Natural killer cell (primary cell): ENCODE data around the gene SKIL. TPM values are rescaled to one million over a fixed set of nuclear protein-coding genes. Genes with fewer than 3 reads are reported as not detected.

ENCODE experiments used
- ATAC-seq, 3 donors: fragments of 150-1000 bp in 2 of 3; fragments of 200-7000 bp in 1 of 3; cut with Tn5 transposase; 1 replicate in 1 of 3; 2 replicates in 2 of 3; pipeline ENCODE4 v1.10.0; 2021; ENCODE audit warnings: mild to moderate bottlenecking in 2 of 3, moderate library complexity in 2 of 3
- DNase-seq, 2 donors: peaks; one replicate each; pipeline versions ENCODE4 v3.0.0 to v3.0.0-alpha.2; 2013 to 2021; ENCODE audit warnings: mixed read lengths in 1 of 2
- H3K27ac ChIP-seq: one replicate; pipeline ENCODE4 v1.5.1; 2013; ENCODE audit warnings: mild to moderate bottlenecking, low read length
- H3K27me3 ChIP-seq: one replicate; pipeline ENCODE4 v1.6.1; 2013; ENCODE audit warnings: low read length; ENCODE audit not compliant: control insufficient read depth, insufficient read depth
- H3K36me3 ChIP-seq: one replicate; pipeline ENCODE4 v1.6.1; 2013; ENCODE audit warnings: low read length; ENCODE audit not compliant: control insufficient read depth, insufficient read depth
- H3K4me1 ChIP-seq: one replicate; pipeline ENCODE4 v1.6.1; 2013; ENCODE audit warnings: low read length; ENCODE audit not compliant: control insufficient read depth, insufficient read depth
- H3K4me3 ChIP-seq: one replicate; pipeline ENCODE4 v1.5.1; 2013; ENCODE audit warnings: low read length
- H3K9me3 ChIP-seq: one replicate; pipeline ENCODE4 v1.6.1; 2013; ENCODE audit warnings: low read length; ENCODE audit not compliant: control insufficient read depth, insufficient read depth
- H3K27ac Mint-ChIP-seq, 2 donors: one replicate each; pipeline ENCODE4 v1.8.0; 2022; ENCODE audit warnings: mild to moderate bottlenecking in 2 of 2, mixed read lengths in 2 of 2, moderate library complexity in 1 of 2
- H3K27me3 Mint-ChIP-seq, 2 donors: one replicate each; pipeline ENCODE4 v1.8.0; 2022; ENCODE audit warnings: low read depth in 2 of 2, mixed read lengths in 2 of 2
- H3K36me3 Mint-ChIP-seq: one replicate; pipeline ENCODE4 v1.8.0; 2022; ENCODE audit warnings: mixed read lengths
- H3K4me1 Mint-ChIP-seq, 2 donors: one replicate each; pipeline ENCODE4 v1.8.0; 2022; ENCODE audit warnings: mixed read lengths in 2 of 2
- H3K4me3 Mint-ChIP-seq: one replicate; pipeline ENCODE4 v1.8.0; 2022; ENCODE audit warnings: mild to moderate bottlenecking, moderate library complexity, mixed read lengths
- H3K9me3 Mint-ChIP-seq, 2 donors: one replicate each; pipeline ENCODE4 v1.8.0; 2022; ENCODE audit warnings: mixed read lengths in 2 of 2
- CTCF ChIP-seq: fragments of 200-600 bp; IDR thresholded peaks from one replicate; pipeline ENCODE4 v1.8.0; 2022; ENCODE audit warnings: antibody characterized with exemption
- intact Hi-C: fragments of 100-400 bp; cut with micrococcal nuclease; formaldehyde crosslinking; loops from one replicate; pipeline ENCODE4 v1.14.2; 2022
- total RNA-seq, 4 donors: library from RNA; stranded (reverse); fragments of 120-200 nt in 1 of 4; gene quantifications; one replicate each; pipeline versions ENCODE4 v1.2.3 to v1.2.4, GENCODE V29; 2013 to 2022

Gene SKIL
- total RNA-seq, 3 donors from 2014 or later (not counting 1 experiment from before 2014, with no cell fraction given), result 85.5 to 156 (median 96.3) TPM

DNA sequence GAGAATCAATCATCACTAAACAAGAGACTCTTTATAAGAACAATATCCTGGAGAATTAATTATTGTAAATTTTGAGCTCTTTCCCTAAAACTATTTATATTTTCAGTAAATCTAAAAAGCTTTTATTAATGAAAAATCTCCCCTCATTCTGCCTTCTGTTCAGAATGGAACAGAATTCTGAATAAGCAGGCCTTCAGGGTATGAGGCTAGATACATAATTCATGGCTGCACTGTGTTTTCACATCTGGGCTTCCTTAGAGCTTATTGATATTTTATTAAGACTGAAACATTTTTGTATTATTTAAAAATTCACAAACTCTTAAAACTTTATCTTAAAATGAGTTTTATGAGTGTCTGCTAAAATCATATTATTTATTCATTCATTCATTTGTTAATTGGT is 85.9 kb downstream of the SKIL start:
- intact Hi-C loops, result no loop called here
- no peaks in the 10 kb centered on the region for H3K4me1 ChIP-seq
- Mint-ChIP-seq H3K36me3 (no peaks in the 10 kb centered on the region), H3K4me1 (no peaks in the 10 kb centered on the region), H3K4me3 (no peak overlapping the region), H3K9me3 (no peaks in the 10 kb centered on the region), H3K27me3 (peaks cover 7 to 22% of the 10 kb centered on the region in 2 donors), H3K27ac (no peak overlapping the region)
- TF ChIP-seq CTCF, result no peak
- H3K36me3 ChIP-seq, result no peaks in the 10 kb centered on the region
- DNase-seq (no peak), ATAC-seq (no peak)
- H3K27ac ChIP-seq, result no peak overlapping the region
- no peaks in the 10 kb centered on the region for H3K9me3 ChIP-seq
- H3K4me3 ChIP-seq, result no peak overlapping the region
- no peaks in the 10 kb centered on the region for H3K27me3 ChIP-seq

Other genes with a start within 250 kb of the SKIL start
- gene PHC3, start 176.0 kb upstream of the SKIL start, total RNA-seq, result 100 to 1,000 TPM; 121 to 130 (median 125) TPM
- 10 to 100 TPM in 2 of 3 donors, 1 to 10 TPM in 1; 8.4 to 14.4 (median 11.1) TPM for gene PRKCI, start 135.3 kb upstream of the SKIL start, total RNA-seq
- under 1 TPM in 1 of 3 donors, not detected in 2; 0.39 TPM for gene CLDN11, start 61.2 kb downstream of the SKIL start, total RNA-seq
- gene SLC7A14, start 228.4 kb downstream of the SKIL start, total RNA-seq, result not detected